ENCODE measurements around the gene NOXO1. TPM values are rescaled to one million over a fixed set of nuclear protein-coding genes. Genes with fewer than 3 reads are reported as not detected.

NOXO1 gene
- total RNA-seq, 1 donor from 2014 or later, result 1.6 TPM

DNA sequence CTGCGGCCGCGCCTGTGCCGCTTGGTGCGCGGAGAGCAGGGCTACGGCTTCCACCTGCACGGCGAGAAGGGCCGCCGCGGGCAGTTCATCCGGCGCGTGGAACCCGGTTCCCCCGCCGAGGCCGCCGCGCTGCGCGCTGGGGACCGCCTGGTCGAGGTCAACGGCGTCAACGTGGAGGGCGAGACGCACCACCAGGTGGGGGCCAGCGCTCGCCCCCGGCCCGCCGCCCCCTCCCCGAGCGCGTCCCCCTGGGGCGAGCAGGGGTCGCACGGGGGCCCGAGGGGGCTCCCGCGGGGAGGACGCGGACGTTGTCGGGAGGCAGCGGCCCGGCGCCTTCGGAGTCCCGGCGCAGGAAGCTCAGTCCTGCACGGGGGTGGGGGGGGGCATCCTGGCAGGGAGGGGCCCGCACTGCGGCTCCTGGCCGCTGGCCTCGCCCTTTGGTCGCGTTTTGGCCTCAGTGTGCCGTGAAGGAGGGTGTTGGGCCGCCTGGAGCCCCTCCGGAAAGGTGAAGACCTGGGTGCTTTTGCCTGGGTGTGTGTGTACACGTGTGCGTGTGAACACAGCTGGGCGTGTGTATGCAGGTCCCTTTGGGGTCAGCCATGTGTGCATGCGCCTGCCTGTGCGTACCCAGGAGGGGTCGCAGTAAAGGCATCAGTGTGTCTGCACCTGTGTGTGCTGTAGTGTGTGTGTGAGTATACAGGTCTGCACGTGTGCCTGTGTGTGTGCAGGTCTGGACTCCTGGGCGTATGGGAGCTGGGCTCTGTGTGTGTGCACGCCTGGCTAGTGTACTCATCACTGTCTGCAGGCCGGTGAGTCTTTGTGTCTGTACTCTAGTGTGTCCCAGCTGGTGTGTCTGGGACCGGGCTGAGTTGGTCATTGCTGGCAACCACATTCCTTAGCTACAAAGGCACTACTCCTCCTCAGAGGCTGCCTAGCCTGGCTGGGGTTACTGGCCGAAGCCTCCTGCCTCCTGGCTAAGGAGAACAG is 46.0 kb upstream of the NOXO1 start:
- Histone ChIP-seq H3K4me3 (ENCODE audit: low read depth, low read length) (peak overlapping the region; percentile 31), H3K27me3 (ENCODE audit: control insufficient read depth, insufficient read depth, low read length) (no peaks in the 10 kb centered on the region), H3K36me3 (ENCODE audit: control insufficient read depth, insufficient read depth, low read length) (no peaks in the 10 kb centered on the region)
- TF ChIP-seq, protein P1, sequence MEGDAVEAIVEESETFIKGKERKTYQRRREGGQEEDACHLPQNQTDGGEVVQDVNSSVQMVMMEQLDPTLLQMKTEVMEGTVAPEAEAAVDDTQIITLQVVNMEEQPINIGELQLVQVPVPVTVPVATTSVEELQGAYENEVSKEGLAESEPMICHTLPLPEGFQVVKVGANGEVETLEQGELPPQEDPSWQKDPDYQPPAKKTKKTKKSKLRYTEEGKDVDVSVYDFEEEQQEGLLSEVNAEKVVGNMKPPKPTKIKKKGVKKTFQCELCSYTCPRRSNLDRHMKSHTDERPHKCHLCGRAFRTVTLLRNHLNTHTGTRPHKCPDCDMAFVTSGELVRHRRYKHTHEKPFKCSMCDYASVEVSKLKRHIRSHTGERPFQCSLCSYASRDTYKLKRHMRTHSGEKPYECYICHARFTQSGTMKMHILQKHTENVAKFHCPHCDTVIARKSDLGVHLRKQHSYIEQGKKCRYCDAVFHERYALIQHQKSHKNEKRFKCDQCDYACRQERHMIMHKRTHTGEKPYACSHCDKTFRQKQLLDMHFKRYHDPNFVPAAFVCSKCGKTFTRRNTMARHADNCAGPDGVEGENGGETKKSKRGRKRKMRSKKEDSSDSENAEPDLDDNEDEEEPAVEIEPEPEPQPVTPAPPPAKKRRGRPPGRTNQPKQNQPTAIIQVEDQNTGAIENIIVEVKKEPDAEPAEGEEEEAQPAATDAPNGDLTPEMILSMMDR (IDR thresholded peaks at IDR 0.05; ENCODE audit: insufficient read depth, low read length, severe bottlenecking), result no peak
- peak; percentile 82 for FAIRE-seq
- DNase-seq (ENCODE audit: low read depth), result peak; percentile 33

DNA sequence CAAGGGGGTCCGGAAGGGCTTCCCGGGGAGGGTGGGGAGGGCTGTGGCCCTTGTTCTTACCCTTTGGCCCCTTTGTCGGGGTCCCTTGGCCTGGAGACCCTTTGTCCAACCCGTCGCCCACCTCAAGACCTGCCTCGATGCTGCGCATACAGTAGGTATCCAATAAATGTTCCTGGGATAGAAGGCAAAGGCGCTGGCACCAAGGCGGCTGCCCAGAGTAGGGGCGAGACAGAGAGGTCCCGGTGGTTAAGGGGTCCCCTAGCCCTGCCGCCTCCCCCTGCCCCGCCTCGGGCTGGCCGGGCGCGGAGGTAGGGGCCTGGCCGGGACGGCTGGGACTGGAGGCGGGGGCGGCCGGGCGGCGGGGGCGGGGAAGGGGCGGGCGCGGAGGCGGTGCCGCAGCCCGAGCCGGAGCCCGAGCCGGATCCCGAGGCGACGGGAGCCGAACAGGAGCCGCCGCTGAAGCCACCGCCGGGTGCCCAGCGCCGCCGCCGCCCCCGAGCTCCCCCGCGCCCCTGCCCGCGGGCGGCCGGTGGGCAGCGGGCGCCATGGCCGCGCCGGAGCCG is 45.3 kb upstream of the NOXO1 start, which contains the start of gene NHERF2:
NHERF2 (plus strand) TSS at position 442 of the 563 bp plus-strand sequence; CDS start at position 546, 104 bp downstream.
- DNase-seq (ENCODE audit: low read depth) (no peak), FAIRE-seq (no peak)
- Histone ChIP-seq H3K4me3 (ENCODE audit: low read depth, low read length) (peak within 1 kb of the TSS; percentile 31), H3K27me3 (ENCODE audit: control insufficient read depth, insufficient read depth, low read length) (no peaks in the 10 kb centered on the region), H3K36me3 (ENCODE audit: control insufficient read depth, insufficient read depth, low read length) (no peaks in the 10 kb centered on the region)
- TF ChIP-seq, protein P1 (IDR thresholded peaks at IDR 0.05; ENCODE audit: insufficient read depth, low read length, severe bottlenecking), result no peak

DNA sequence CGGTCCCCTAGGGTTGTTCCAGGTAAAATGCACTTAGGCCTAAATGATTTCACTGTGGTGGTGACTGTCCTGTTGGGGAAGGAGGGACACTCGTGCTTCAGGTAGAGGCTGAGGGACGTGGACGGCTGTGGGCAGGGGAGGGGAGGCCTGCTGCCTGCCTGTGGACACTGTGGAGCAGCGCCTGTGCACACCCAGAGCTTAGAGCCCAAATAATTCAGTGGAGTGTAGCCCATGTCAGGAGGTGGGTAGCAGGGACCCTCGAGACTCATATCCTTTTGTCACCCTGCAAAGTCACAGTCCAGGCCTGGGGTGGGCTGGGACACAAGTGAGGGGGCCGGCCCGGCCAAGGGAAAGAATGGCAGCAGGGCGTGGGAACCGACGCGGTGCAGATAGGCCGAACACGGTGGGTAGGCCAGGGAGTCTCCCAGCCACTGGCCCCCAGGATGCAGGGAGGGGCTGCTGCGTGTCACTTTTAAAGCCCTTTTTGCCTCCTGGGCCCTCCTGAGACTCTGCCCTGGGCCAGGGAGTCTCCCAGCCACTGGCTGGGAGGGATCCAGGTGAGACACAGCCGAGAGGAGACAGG is 44.7 kb upstream of the NOXO1 start:
- Histone ChIP-seq H3K4me3 (ENCODE audit: low read depth, low read length) (no peak overlapping the region), H3K27me3 (ENCODE audit: control insufficient read depth, insufficient read depth, low read length) (no peaks in the 10 kb centered on the region), H3K36me3 (ENCODE audit: control insufficient read depth, insufficient read depth, low read length) (no peaks in the 10 kb centered on the region)
- DNase-seq (ENCODE audit: low read depth), result no peak
- no peak for FAIRE-seq
- TF ChIP-seq, protein P1 (IDR thresholded peaks at IDR 0.05; ENCODE audit: insufficient read depth, low read length, severe bottlenecking), result no peak

DNA sequence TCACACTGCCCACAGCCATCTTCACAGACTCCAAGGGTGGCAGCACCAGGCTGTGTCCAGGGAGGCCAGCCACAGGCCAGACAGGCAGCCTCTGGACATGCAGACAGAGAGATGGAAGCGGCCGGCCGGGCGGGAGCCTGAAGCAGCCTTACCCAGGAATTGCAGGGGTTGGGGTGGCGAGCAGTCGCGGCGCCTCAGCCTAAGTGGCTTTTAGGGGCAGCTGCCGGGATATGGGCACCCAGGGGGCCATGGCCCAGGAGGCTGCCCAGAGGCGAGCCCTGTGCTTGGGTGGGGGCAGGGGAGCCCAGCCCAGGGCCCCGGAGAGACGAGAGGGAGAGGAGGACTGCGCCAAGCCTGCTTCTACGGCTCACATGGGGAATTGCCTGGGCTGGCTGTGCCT is 44.0 kb upstream of the NOXO1 start:
- Histone ChIP-seq H3K27me3 (ENCODE audit: control insufficient read depth, insufficient read depth, low read length) (peaks cover 4% of the 10 kb centered on the region), H3K36me3 (ENCODE audit: control insufficient read depth, insufficient read depth, low read length) (no peaks in the 10 kb centered on the region), H3K4me3 (ENCODE audit: low read depth, low read length) (no peak overlapping the region)
- TF ChIP-seq, protein P1 (IDR thresholded peaks at IDR 0.05; ENCODE audit: insufficient read depth, low read length, severe bottlenecking), result no peak
- DNase-seq (ENCODE audit: low read depth) (no peak), FAIRE-seq (no peak)

DNA sequence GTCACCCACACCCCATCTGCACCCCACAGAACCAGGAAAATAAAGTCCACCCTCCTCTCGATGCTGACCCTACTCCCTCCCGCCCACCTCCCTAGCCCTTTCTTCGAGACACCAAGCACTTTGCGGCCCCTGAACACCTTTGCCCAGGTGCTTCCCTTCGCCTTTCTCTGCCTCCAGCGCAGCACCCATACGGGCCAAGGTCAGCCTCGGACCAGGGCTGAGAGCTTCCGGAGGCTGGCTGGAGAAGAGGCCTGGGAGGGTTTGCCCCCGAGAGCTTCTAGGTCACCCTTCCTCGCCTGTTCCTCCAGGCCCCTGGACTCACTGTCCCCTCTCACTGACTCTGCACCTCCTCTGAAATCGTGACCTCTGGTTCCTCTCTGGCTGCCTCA is 42.8 kb upstream of the NOXO1 start:
- DNase-seq (ENCODE audit: low read depth) (no peak), FAIRE-seq (no peak)
- Histone ChIP-seq H3K4me3 (ENCODE audit: low read depth, low read length) (no peak overlapping the region), H3K27me3 (ENCODE audit: control insufficient read depth, insufficient read depth, low read length) (peaks cover 10% of the 10 kb centered on the region), H3K36me3 (ENCODE audit: control insufficient read depth, insufficient read depth, low read length) (no peaks in the 10 kb centered on the region)
- TF ChIP-seq, protein P1 (IDR thresholded peaks at IDR 0.05; ENCODE audit: insufficient read depth, low read length, severe bottlenecking), result no peak
